K562 (cell line): ENCODE data around the gene NRN1L. TPM values are rescaled to one million over a fixed set of nuclear protein-coding genes. Genes with fewer than 3 reads are reported as not detected.

ENCODE experiments used
- CBFA2T2 ChIP-seq: fragments of 450-650 bp; conservative IDR thresholded peaks from 2 replicates; pipeline ENCODE4 v1.6.1; 2017; ENCODE audit warnings: mild to moderate bottlenecking
- CHD4 ChIP-seq: fragments of 200-600 bp; sonication (generic); IDR thresholded peaks from 3 replicates; pipeline ENCODE4 v1.6.1; 2012; ENCODE audit warnings: low read depth, mild to moderate bottlenecking, mixed read lengths, low read length, inconsistent platforms; ENCODE audit not compliant: insufficient read depth, insufficient replicate concordance, poor library complexity, severe bottlenecking
- KAT8 ChIP-seq: fragments of 450-650 bp; IDR thresholded peaks from 2 replicates; pipeline ENCODE4 v1.6.1; 2016; ENCODE audit warnings: low read depth, mild to moderate bottlenecking
- KDM5B ChIP-seq: fragments of 200-600 bp; sonication (generic); IDR thresholded peaks from 2 replicates; pipeline ENCODE4 v1.6.1; 2012; ENCODE audit warnings: low read depth, mild to moderate bottlenecking, moderate library complexity, low read length, control low read depth, inconsistent platforms; ENCODE audit not compliant: insufficient replicate concordance
- LCOR ChIP-seq: sonication (generic); formaldehyde crosslinking; IDR thresholded peaks from 2 replicates; pipeline ENCODE4 v1.8.0; 2022; ENCODE audit warnings: mild to moderate bottlenecking, missing genetic modification reagents
- POLR2AphosphoS2 ChIP-seq: IDR thresholded peaks from 2 replicates; pipeline ENCODE4 v1.6.1; 2012; ENCODE audit warnings: low read length, improper control_type of control experiment
- RAD21 ChIP-seq, 2 experiments: fragments of 250-450 bp in 1 of 2; fragments of 450-650 bp in 1 of 2; sonication (Bioruptor Pico) in 1 of 2; formaldehyde crosslinking in 1 of 2; IDR thresholded peaks in 1 of 2; conservative IDR thresholded peaks in 1 of 2; 2 replicates each; pipeline versions ENCODE4 v1.4.0 to v1.8.0; 2020 to 2022; ENCODE audit warnings: mild to moderate bottlenecking in 2 of 2, moderate library complexity in 1 of 2
- RBM15 ChIP-seq: fragments of 200-400 bp; formaldehyde crosslinking; IDR thresholded peaks from 2 replicates; pipeline ENCODE4 v1.6.1; 2018; ENCODE audit warnings: mild to moderate bottlenecking, low read length, moderate library complexity; ENCODE audit not compliant: insufficient read depth
- SIX5 ChIP-seq, 2 experiments: IDR thresholded peaks; 2 replicates each; pipeline ENCODE4 v1.6.1; 2011; ENCODE audit warnings: low read length in 2 of 2, borderline replicate concordance in 1 of 2, low read depth in 1 of 2, mild to moderate bottlenecking in 1 of 2, moderate library complexity in 1 of 2; ENCODE audit not compliant: insufficient read depth in 1 of 2
- SMARCA4 ChIP-seq: fragments of 450-650 bp; IDR thresholded peaks from 2 replicates; pipeline ENCODE4 v1.6.1; 2016
- TCF7L2 ChIP-seq: fragments of 150-350 bp; IDR thresholded peaks from 2 replicates; pipeline ENCODE4 v1.6.1; 2016; ENCODE audit warnings: low read depth, mild to moderate bottlenecking, low read length, moderate library complexity
- polyA plus RNA-seq, 8 experiments: library from polyadenylated mRNA; depleted of rRNA in 4 of 8; stranded (reverse) in 5 of 8; unstranded in 3 of 8; fragments of >200 nt; fragmentation: Nextera tagmentation in 2 of 8; fragmentation: Illumina TruSeq in 1 of 8; extraction: Ambion mirVana in 2 of 8; extraction: Trizol in 1 of 8; gene quantifications; 2 replicates each; pipeline versions ENCODE4 v1.2.1 to v1.2.3, GENCODE V29; 2011 to 2014; ENCODE audit warnings: inconsistent platforms in 1 of 8, missing spikeins in 1 of 8
- total RNA-seq, 7 experiments: library from RNA; depleted of rRNA in 6 of 7; stranded (reverse); fragments of >200 nt in 6 of 7; fragmentation: Illumina TruSeq in 2 of 7; extraction: Trizol in 2 of 7; gene quantifications; 2 replicates each; pipeline versions ENCODE4 v1.2.1 to v1.2.3, GENCODE V29; 2011 to 2021; ENCODE audit warnings: low replicate concordance in 1 of 7
- TF ChIP-seq, protein P1 (sequence below): fragments of 150-350 bp; IDR thresholded peaks from 2 replicates; pipeline ENCODE4 v1.6.1; 2014; ENCODE audit warnings: low read depth, mild to moderate bottlenecking, low read length, borderline replicate concordance
- TF ChIP-seq, protein P2 (sequence below), 2 experiments: fragments of 450-650 bp; IDR thresholded peaks; 2 replicates each; pipeline ENCODE4 v1.6.1; 2018; ENCODE audit warnings: mild to moderate bottlenecking in 2 of 2, low read depth in 1 of 2; ENCODE audit not compliant: partially characterized antibody in 2 of 2
- TF ChIP-seq, protein P3 (sequence below), 2 experiments: fragments of 450-650 bp; conservative IDR thresholded peaks; 2 replicates each; pipeline ENCODE4 v1.6.1; 2017; ENCODE audit warnings: mild to moderate bottlenecking in 2 of 2, moderate library complexity in 2 of 2
- TF ChIP-seq, protein P4 (sequence below): sonication (generic); formaldehyde crosslinking; IDR thresholded peaks from 2 replicates; pipeline ENCODE4 v1.8.1; 2023; ENCODE audit warnings: mild to moderate bottlenecking, missing genetic modification reagents

NRN1L gene
- total and polyA plus RNA-seq, 9 of the 15 experiments (the other 6 are each of a cell fraction or from before 2014, with no cell fraction given), result 0.22 to 0.86 (median 0.61) TPM; not detected in 5

- TF ChIP-seq, protein P1, sequence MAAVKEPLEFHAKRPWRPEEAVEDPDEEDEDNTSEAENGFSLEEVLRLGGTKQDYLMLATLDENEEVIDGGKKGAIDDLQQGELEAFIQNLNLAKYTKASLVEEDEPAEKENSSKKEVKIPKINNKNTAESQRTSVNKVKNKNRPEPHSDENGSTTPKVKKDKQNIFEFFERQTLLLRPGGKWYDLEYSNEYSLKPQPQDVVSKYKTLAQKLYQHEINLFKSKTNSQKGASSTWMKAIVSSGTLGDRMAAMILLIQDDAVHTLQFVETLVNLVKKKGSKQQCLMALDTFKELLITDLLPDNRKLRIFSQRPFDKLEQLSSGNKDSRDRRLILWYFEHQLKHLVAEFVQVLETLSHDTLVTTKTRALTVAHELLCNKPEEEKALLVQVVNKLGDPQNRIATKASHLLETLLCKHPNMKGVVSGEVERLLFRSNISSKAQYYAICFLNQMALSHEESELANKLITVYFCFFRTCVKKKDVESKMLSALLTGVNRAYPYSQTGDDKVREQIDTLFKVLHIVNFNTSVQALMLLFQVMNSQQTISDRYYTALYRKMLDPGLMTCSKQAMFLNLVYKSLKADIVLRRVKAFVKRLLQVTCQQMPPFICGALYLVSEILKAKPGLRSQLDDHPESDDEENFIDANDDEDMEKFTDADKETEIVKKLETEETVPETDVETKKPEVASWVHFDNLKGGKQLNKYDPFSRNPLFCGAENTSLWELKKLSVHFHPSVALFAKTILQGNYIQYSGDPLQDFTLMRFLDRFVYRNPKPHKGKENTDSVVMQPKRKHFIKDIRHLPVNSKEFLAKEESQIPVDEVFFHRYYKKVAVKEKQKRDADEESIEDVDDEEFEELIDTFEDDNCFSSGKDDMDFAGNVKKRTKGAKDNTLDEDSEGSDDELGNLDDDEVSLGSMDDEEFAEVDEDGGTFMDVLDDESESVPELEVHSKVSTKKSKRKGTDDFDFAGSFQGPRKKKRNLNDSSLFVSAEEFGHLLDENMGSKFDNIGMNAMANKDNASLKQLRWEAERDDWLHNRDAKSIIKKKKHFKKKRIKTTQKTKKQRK, result no peak
- no peak for TF ChIP-seq KDM5B
- no peak for TF ChIP-seq KAT8
- no peak for TF ChIP-seq RBM15
- TF ChIP-seq, protein P2, sequence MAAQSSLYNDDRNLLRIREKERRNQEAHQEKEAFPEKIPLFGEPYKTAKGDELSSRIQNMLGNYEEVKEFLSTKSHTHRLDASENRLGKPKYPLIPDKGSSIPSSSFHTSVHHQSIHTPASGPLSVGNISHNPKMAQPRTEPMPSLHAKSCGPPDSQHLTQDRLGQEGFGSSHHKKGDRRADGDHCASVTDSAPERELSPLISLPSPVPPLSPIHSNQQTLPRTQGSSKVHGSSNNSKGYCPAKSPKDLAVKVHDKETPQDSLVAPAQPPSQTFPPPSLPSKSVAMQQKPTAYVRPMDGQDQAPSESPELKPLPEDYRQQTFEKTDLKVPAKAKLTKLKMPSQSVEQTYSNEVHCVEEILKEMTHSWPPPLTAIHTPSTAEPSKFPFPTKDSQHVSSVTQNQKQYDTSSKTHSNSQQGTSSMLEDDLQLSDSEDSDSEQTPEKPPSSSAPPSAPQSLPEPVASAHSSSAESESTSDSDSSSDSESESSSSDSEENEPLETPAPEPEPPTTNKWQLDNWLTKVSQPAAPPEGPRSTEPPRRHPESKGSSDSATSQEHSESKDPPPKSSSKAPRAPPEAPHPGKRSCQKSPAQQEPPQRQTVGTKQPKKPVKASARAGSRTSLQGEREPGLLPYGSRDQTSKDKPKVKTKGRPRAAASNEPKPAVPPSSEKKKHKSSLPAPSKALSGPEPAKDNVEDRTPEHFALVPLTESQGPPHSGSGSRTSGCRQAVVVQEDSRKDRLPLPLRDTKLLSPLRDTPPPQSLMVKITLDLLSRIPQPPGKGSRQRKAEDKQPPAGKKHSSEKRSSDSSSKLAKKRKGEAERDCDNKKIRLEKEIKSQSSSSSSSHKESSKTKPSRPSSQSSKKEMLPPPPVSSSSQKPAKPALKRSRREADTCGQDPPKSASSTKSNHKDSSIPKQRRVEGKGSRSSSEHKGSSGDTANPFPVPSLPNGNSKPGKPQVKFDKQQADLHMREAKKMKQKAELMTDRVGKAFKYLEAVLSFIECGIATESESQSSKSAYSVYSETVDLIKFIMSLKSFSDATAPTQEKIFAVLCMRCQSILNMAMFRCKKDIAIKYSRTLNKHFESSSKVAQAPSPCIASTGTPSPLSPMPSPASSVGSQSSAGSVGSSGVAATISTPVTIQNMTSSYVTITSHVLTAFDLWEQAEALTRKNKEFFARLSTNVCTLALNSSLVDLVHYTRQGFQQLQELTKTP (IDR thresholded peaks at IDR 0.05; ENCODE audit: low read depth in 1 of 2, partially characterized antibody in 2 of 2), result peak in 1 of 2 experiments; percentile 55
- TF ChIP-seq SIX5 (IDR thresholded peaks at IDR 0.05; ENCODE audit: borderline replicate concordance in 1 of 2, insufficient read depth in 1 of 2, low read depth in 1 of 2, low read length in 2 of 2), result no peak
- TF ChIP-seq, protein P3, sequence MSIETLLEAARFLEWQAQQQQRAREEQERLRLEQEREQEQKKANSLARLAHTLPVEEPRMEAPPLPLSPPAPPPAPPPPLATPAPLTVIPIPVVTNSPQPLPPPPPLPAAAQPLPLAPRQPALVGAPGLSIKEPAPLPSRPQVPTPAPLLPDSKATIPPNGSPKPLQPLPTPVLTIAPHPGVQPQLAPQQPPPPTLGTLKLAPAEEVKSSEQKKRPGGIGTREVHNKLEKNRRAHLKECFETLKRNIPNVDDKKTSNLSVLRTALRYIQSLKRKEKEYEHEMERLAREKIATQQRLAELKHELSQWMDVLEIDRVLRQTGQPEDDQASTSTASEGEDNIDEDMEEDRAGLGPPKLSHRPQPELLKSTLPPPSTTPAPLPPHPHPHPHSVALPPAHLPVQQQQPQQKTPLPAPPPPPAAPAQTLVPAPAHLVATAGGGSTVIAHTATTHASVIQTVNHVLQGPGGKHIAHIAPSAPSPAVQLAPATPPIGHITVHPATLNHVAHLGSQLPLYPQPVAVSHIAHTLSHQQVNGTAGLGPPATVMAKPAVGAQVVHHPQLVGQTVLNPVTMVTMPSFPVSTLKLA (conservative IDR thresholded peaks at IDR 0.05), result no peak; a peak in 1 of 4 replicates
- TF ChIP-seq LCOR (CRISPR knock-in tag), result 0 out of 2 replicates have a peak, but pooled peaks have one; percentile 63
- TF ChIP-seq CBFA2T2, result no peak
- TF ChIP-seq, protein P4, sequence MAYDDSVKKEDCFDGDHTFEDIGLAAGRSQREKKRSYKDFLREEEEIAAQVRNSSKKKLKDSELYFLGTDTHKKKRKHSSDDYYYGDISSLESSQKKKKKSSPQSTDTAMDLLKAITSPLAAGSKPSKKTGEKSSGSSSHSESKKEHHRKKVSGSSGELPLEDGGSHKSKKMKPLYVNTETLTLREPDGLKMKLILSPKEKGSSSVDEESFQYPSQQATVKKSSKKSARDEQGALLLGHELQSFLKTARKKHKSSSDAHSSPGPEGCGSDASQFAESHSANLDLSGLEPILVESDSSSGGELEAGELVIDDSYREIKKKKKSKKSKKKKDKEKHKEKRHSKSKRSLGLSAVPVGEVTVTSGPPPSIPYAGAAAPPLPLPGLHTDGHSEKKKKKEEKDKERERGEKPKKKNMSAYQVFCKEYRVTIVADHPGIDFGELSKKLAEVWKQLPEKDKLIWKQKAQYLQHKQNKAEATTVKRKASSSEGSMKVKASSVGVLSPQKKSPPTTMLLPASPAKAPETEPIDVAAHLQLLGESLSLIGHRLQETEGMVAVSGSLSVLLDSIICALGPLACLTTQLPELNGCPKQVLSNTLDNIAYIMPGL (CRISPR knock-in tag), result no peak
- no peak for TF ChIP-seq TCF7L2
- no peak for TF ChIP-seq CHD4
- TF ChIP-seq SMARCA4, result no peak
- TF ChIP-seq POLR2AphosphoS2, result no peak
- no peak for TF ChIP-seq RAD21 (CRISPR knock-in tag; conservative IDR thresholded peaks at IDR 0.05 in 1 of 2, IDR thresholded peaks at IDR 0.05 in 1 of 2)
Measured at GRCh38 chr16:67841198-67841815, 43.4 kb upstream of the NRN1L start (continued).
